ENCODE results near the gene BUB1.
"Not testable (repeated sequence)": the region's sequence is repeated elsewhere in the genome, so short reads cannot be mapped to it uniquely, and the experiment has no call there.

- not testable (repeated sequence) for TF ChIP-seq CTCF, POLR2A (IDR thresholded peaks at IDR 0.05)
These were observed 73.8 kb downstream of the BUB1 start for GRCh38 chr2:110603917-110604591.

All from adrenal gland (tissue), 5 donors.